Measurements from ENCODE around the gene USP12.
"Not testable (repeated sequence)": the region's sequence is repeated elsewhere in the genome, so short reads cannot be mapped to it uniquely, and the experiment has no call there.

The USP12 gene

GRCh38 chr13:27147530-27148170 lies 24.0 kb downstream of the USP12 start:
- DNase-seq = no peak

DNA sequence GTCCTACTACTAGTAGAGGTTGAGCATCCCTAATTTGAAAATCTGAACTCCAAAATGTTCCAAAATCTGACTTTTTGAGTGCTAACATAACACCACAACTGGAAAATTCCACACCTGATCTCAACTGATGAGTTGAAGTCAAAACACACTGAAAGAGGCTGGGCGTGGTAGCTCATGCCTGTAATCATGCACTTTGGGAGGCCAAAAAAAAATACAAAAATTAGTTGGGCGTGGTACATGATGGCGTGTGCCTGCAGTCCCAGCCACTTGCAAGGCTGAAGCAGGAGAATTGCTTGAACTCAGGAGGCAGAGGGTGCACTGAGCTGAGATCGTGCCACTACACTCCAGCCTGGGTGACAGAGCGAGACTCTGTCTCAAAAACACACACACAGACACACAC lies 29.9 kb downstream of the USP12 start:
- no peak for DNase-seq

DNA sequence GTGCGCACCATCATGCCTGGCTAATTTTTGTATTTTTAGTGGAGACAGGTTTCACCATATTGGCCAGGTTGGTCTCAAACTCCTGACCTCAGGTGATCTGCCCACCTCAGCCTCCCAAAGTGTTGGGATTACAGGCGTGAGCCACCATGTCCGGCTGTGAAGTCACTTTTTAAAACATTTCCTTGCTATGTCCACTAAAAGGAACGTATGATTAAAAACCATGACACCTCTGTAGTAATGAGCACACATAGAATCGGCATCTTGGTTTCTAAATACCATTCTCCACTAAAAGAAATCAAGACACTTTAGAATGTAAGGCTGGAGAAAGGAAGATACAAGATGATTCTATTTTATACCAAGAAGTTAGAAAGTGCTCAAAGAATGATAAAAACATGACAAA lies 30.5 kb downstream of the USP12 start:
- not testable (repeated sequence) for DNase-seq

- no peak for DNase-seq
These were observed 31.6 kb downstream of the USP12 start for GRCh38 chr13:27140060-27140459.

DNA sequence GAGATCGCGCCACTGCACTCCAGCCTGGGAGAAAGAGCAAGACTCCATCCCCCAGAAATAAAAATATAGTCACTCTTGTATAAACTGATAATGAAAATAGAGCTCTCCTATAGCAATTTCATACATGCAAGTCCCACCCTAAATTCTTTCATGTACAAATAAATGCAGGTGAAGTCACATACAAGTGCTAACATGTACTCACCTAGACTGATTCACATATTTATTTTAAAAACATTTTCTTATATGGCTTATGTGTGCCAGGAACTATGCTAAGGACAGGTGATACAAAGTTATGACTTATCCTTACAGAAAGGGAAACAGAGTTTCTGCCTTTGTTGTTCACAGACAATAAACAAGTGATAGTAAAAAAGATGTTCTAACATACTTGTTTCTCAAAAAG lies 32.0 kb downstream of the USP12 start:
- DNase-seq = no peak

- DNase-seq = no peak
These were observed 33.0 kb downstream of the USP12 start for GRCh38 chr13:27138457-27139093.

DNA sequence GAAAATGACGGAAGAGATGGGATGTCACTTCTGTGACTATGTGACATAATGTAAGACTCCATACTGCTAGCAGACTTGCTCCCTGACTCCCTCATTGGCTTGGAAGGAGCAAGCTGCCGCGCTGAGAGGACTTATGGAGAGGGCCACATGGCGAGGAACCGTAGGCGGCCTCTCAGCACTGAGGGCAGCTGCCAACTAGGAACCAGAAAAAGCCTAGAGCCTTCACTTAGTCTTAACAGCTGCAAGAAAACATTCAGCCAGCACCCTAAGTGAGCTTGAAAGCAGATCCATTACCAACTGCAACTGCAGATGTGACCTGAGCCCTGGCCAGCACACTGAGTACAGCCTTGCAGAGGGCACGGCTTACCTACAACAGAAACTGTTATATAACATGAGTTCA lies 33.9 kb downstream of the USP12 start:
- peak; percentile 29 for DNase-seq

- DNase-seq = no peak
These were observed 36.6 kb downstream of the USP12 start for GRCh38 chr13:27135023-27135422.

DNA sequence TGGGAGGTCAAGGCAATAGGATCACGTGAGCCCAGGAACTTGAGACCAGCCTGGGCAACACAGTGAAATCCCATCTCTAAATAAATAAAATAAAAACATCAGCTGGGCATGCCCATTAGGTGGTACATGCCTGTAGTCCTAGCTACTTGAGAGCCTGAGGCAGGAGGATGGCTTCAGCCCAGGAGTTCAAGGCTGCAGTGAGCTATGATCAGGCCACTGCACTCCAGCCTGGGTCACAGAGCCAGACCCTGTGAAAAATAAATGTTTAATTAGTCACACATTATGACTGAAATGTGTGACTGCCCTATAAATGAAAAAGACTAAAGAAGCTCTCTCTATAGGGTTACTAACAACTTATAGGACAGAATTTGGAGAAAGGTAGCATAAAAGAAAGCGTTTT lies 37.7 kb downstream of the USP12 start:
- DNase-seq = no peak

DNA sequence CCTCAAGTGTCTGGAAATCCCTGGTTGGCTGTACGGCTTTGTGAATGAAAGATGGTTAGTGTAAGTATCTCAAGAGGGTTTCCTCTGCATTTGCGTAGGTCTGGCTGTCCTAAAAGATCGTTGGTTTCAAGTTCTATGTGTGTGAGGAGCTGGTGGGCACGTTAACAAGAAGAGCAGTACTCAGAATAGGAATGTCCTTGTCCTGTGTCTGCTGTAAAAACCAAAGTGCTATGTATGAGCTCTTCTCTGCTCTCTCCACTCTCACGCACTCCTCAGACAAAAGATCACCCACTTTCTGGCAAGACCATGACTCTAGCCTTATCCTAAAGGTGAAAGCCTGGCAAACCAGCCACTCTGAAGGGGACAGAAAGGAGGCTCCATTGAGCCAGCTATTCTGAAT lies 39.1 kb downstream of the USP12 start:
- no peak for DNase-seq

- no peak for DNase-seq
These were observed 39.7 kb downstream of the USP12 start for GRCh38 chr13:27131906-27132305.

- no peak for DNase-seq
These were observed 40.5 kb downstream of the USP12 start for GRCh38 chr13:27130979-27131623.

- DNase-seq = no peak
These were observed 41.2 kb downstream of the USP12 start for GRCh38 chr13:27130223-27130978.

DNA sequence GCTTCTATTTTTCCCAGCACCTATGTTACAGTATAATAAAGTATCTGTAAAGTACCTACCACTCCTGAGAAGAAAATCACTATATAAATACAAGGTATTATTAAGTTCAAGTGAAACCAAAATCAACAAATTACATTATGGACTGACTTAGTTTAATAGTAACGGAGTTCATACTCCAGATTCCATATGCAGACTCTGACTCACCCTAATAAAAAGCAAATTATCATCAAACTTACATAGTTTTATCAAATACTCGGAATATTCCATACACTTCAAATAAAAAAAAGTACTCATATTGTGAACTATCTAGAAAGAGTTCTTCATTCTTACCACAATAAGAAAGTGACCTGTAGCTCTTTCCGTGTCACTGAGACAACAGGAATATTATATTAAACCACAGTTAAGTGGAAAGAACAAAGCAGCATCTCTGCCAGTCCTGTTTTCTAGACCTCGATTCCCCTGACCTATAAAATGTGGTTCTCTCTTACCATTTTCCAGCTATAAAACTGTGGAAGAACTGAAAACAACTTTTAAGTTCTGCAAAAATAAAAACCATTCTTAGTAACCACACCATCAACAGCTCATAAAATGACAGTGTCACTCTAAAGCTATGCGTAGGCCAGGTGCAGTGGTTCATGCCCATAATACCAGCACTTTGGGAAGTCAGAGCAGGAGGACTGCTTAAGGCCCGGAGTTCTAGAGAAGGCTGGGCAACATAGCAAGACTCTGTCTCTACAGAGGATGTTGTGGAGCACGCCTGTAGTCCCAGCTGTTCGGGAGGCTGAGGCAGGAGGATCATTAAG lies 42.6 kb downstream of the USP12 start:
- no peak for DNase-seq

DNA sequence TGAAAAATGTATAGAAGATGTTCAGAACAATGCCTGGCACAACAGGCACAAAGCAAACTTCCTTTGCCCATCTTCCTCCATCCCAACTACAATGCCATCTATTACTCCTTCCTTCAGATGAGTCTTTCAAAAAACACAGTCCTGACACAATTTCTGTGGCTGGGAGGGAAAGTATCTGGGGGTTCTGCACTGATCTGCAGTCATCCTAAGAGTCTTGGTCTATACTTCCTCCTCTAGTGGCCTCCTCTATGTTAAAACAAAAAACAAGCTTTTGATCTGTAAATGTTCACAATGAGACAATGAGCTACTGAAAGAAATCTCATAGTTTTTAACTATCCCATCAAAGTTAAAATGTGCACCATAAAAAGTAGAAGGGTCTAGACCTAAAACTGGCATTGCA lies 44.8 kb downstream of the USP12 start:
- no peak for DNase-seq

DNA sequence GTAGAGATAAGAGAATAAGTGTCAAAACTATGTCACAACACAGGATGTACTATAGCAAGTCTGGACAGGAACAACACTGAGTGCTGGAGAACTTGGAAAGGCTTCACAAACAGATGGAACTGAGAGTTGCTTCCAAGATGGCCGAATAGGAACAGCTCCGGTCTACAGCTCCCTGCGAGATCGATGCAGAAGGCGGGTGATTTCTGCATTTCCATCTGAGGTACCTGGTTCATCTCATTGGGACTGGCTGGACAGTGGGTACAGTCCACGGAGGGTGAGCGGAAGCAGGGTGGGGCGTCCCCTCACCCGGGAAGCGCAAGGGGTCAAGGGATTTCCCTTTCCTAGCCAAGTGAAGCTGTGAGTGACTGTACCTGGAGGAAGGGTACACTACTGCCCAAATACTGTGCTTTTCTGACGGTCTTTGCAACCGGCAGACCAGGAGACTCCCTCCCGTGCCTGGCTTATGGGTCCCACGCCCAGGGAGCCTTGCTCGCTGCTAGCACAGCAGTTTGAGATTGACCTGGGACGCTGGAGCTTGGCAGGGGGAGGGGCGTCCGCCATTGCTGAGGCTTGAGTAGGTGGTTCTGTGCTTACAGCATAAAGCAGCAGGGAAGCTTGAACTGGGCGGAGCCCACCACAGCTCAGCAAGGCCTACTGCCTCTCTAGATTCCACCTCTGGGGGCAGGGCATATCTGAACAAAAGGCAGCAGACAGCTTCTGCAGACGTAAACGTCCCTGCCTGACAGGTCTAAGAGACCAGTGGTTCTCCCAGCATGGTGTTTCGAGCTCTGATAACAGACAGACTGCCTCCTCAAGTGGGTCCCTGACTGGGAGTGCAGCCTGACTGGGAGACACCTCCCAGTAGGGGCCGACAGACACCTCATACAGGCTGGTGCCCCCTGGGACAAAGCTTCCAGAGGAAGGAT lies 46.0 kb downstream of the USP12 start:
- no peak for DNase-seq

- DNase-seq = no peak
These were observed 47.0 kb downstream of the USP12 start for GRCh38 chr13:27124571-27124970.

GRCh38 chr13:27123445-27123844 lies 48.2 kb downstream of the USP12 start:
- DNase-seq = not testable (repeated sequence)

- no peak for DNase-seq
These were observed 49.6 kb downstream of the USP12 start for GRCh38 chr13:27122036-27122435.

DNA sequence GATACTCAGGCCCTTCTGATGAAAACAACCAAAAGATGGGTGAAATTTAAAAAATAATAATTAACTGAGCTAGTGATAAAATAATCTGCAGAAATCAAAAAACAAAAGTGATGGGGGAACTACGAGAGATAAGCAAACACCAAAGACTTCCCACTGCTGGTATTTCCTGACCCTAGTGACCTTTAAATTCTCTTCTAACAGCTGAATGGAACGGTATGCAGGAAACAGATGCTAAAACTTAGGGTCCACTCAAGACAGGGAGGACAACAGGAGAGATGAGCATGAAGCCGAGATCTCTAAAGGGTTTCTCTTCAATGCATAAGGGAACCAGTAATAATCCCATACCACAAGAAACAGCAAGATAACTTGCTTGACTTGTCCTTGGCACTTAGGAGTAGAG lies 50.8 kb downstream of the USP12 start:
- no peak for DNase-seq

- no peak for DNase-seq
These were observed 51.6 kb downstream of the USP12 start for GRCh38 chr13:27120011-27120410.
